DOHH2 (cell line): ENCODE data around the gene AIRE.

Experiments
- H3F3A ChIP-seq: fragments of 200-600 bp; sonication (generic), shearing (Covaris generic); 2 replicates; pipeline ENCODE4 v1.6.0; 2016; ENCODE audit warnings: antibody characterized with exemption, mild to moderate bottlenecking; ENCODE audit not compliant: control insufficient read depth, insufficient read depth
- H3K27ac ChIP-seq: fragments of 200-600 bp; sonication (generic); 2 replicates; pipeline ENCODE4 v1.5.1; 2014; ENCODE audit warnings: low read depth, mild to moderate bottlenecking, low read length, moderate library complexity
- H3K27me3 ChIP-seq: fragments of 200-600 bp; sonication (generic); 2 replicates; pipeline ENCODE4 v1.6.1; 2014; ENCODE audit warnings: mild to moderate bottlenecking, low read length, mixed read lengths; ENCODE audit not compliant: control insufficient read depth
- H3K36me3 ChIP-seq: fragments of 200-600 bp; sonication (generic); 2 replicates; pipeline ENCODE4 v1.6.1; 2014; ENCODE audit warnings: mild to moderate bottlenecking, low read length, moderate library complexity, mixed read lengths; ENCODE audit not compliant: control insufficient read depth
- H3K4me1 ChIP-seq: fragments of 200-600 bp; sonication (generic); 2 replicates; pipeline ENCODE4 v1.6.1; 2014; ENCODE audit warnings: mild to moderate bottlenecking, low read length, mixed read lengths; ENCODE audit not compliant: control insufficient read depth
- H3K4me2 ChIP-seq: fragments of 200-600 bp; sonication (generic); 2 replicates; pipeline ENCODE4 v1.6.0; 2014; ENCODE audit warnings: mild to moderate bottlenecking, low read length, moderate library complexity
- H3K4me3 ChIP-seq: fragments of 200-600 bp; sonication (generic); 2 replicates; pipeline ENCODE4 v1.5.1; 2014; ENCODE audit warnings: mild to moderate bottlenecking, low read length, mixed read lengths
- H3K79me2 ChIP-seq: fragments of 200-600 bp; sonication (generic); 2 replicates; pipeline ENCODE4 v1.6.1; 2014; ENCODE audit warnings: mild to moderate bottlenecking, low read length, mixed read lengths; ENCODE audit not compliant: control insufficient read depth
- H3K9me2 ChIP-seq: fragments of 200-600 bp; sonication (generic); replicated peaks from 2 replicates; pipeline ENCODE4 v1.6.1; 2014; ENCODE audit warnings: mild to moderate bottlenecking, low read length, mixed read lengths; ENCODE audit not compliant: control insufficient read depth
- H3K9me3 ChIP-seq: fragments of 200-600 bp; sonication (generic); 2 replicates; pipeline ENCODE4 v1.6.1; 2014; ENCODE audit warnings: antibody characterized with exemption, low read length, mixed read lengths; ENCODE audit not compliant: control insufficient read depth, insufficient read depth
- H4K20me1 ChIP-seq: fragments of 200-600 bp; sonication (generic); 2 replicates; pipeline ENCODE4 v1.6.0; 2014; ENCODE audit warnings: low read depth, mild to moderate bottlenecking, antibody characterized with exemption, low read length, moderate library complexity; ENCODE audit not compliant: control insufficient read depth, insufficient read depth
- CTCF ChIP-seq: fragments of 200-600 bp; sonication (generic); IDR thresholded peaks from one replicate; pipeline ENCODE4 v1.5.1; 2014; ENCODE audit warnings: antibody characterized with exemption, mild to moderate bottlenecking, low read depth, low read length; ENCODE audit not compliant: poor library complexity, severe bottlenecking
- EZH2phosphoT487 ChIP-seq: fragments of 200-600 bp; sonication (generic); IDR thresholded peaks from 2 replicates; pipeline ENCODE4 v1.6.1; 2017; ENCODE audit warnings: borderline replicate concordance, mild to moderate bottlenecking, antibody characterized with exemption, low read length, moderate library complexity, mixed read lengths

Gene AIRE

GRCh38 chr21:44310628-44311507 is 25.2 kb downstream of the AIRE start:
- no peaks in the 10 kb centered on the region for H3K4me1 ChIP-seq
- no peak overlapping the region for H3K4me2 ChIP-seq
- peaks cover 16% of the 10 kb centered on the region for H3K79me2 ChIP-seq
- TF ChIP-seq CTCF (peak; percentile 44), EZH2phosphoT487 (no peak)
- H3K36me3 ChIP-seq = peaks cover 91% of the 10 kb centered on the region
- 0 out of 2 replicates have a peak, but pooled peaks cover 6% of the 10 kb centered on the region for H4K20me1 ChIP-seq
- no peak overlapping the region for H3K27ac ChIP-seq
- no peaks in the 10 kb centered on the region for H3F3A ChIP-seq
- no peaks in the 10 kb centered on the region for H3K9me2 ChIP-seq
- no peaks in the 10 kb centered on the region for H3K27me3 ChIP-seq
- H3K4me3 ChIP-seq = no peak overlapping the region
- H3K9me3 ChIP-seq = no peaks in the 10 kb centered on the region

- peaks cover 91% of the 10 kb centered on the region for H3K36me3 ChIP-seq
- no peaks in the 10 kb centered on the region for H3K9me3 ChIP-seq
- peaks cover 4% of the 10 kb centered on the region; the same call in 1 of the 2 replicates for H3K79me2 ChIP-seq
- TF ChIP-seq EZH2phosphoT487 (no peak), CTCF (no peak)
- no peaks in the 10 kb centered on the region for H3K27me3 ChIP-seq
- H4K20me1 ChIP-seq = no peaks in the 10 kb centered on the region
- no peak overlapping the region for H3K27ac ChIP-seq
- no peak overlapping the region for H3K4me3 ChIP-seq
- H3K9me2 ChIP-seq = no peaks in the 10 kb centered on the region
- no peaks in the 10 kb centered on the region for H3K4me1 ChIP-seq
- no peak overlapping the region for H3K4me2 ChIP-seq
- H3F3A ChIP-seq = no peaks in the 10 kb centered on the region
These were observed 26.4 kb downstream of the AIRE start for GRCh38 chr21:44312089-44312488.

- Histone ChIP-seq H3K79me2 (no peaks in the 10 kb centered on the region), H3K9me2 (no peaks in the 10 kb centered on the region), H4K20me1 (no peaks in the 10 kb centered on the region), H3F3A (no peaks in the 10 kb centered on the region), H3K27ac (no peak overlapping the region), H3K9me3 (no peaks in the 10 kb centered on the region), H3K27me3 (no peaks in the 10 kb centered on the region), H3K4me3 (no peak overlapping the region), H3K4me2 (no peak overlapping the region), H3K4me1 (no peaks in the 10 kb centered on the region), H3K36me3 (peaks cover 91% of the 10 kb centered on the region)
- TF ChIP-seq CTCF (no peak), EZH2phosphoT487 (no peak)
These were observed 27.0 kb downstream of the AIRE start for GRCh38 chr21:44312716-44313115.
